NCI-H2196 treated with DMSO at 0.1 percent for 48 hours (cell line): Measurements from ENCODE around the gene FAM32A.

Experiments
- DNase-seq: peaks from one replicate; lab custom pipeline; 2025; ENCODE audit not compliant: unreplicated experiment; lab: John Stamatoyannopoulos, UW

Gene FAM32A

DNA sequence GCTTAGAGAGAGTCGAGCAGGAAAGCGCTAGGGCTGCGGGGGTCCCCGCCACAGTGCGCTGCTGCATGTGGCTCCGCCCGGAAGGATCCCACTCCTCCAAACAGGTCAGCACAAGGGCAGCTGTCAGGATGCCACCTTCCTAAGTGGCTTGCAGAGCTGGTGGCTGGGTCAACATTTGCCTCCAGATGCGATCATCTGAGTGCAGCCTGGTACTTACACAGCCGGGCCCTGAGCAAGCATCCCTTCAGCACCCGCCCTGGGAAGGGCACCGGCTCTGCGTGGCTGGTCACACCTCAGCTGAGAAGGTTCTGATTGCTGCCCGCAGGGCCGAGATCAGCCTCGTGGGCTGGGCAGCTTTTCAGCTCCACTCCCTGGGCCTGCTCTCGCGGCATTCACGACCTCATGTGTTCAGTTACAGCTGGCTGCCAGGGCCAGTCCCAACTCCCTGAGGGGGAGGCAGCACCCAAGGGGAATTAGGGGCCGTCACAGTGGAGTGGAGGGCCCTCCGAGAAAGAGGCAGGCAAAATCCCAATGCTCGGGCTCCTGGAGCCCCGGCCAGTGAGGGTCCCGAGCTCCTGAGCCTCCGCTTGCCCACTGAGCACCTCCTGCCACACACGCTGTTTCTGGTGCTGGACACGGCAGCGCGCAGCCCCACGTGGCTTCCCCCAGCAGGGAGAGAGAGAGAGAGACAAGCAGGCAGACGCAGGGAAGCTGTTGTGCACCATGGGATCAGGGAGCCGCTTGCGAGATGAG is 39.3 kb downstream of the FAM32A start:
- no peak for DNase-seq

DNA sequence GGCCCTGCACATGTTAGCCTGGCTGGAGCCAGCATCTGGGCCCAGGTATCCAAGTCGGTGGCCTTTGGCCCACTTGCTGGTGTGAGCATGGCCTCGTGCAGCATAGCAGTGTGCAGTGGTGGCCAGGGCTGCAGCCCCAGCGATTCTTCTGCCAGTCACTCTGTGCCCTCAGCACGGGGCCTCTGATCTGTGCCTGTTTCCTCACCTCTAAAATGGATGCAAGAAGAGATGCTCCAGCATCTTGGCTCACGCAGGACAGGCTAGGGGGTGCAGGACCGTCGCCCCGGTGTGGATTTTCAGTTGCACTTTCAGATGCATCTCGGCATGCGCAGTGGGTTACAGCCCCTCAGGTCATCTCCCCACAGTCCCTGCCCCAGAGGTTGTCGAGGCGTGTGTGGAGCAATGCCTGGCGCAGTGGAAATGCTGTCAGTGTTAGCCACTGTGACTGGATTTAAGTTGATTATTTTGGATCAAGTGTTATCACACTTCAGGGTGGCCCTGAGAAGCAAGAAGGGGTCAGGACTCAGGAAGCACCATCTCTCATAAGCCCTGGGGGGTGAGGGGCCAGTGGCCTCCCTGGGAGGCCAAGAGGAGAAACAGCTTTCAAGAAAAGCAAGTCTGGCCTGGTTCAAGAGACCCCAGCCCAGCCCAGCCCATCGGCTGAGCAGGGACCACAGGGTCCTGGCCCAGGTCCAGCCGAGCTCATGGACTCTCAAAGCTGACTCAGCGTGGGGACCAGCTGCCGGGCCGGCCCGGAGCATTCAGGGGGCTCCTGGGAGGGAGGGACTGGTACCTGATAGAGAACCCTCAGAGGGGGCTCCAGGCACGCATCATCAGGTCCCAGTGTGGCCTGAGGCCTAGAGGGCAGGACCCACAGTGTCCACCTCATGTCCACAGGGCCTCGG is 40.3 kb downstream of the FAM32A start:
- no peak for DNase-seq

GRCh38 chr19:16226184-16226591 is 41.0 kb downstream of the FAM32A start:
- no peak for DNase-seq

DNA sequence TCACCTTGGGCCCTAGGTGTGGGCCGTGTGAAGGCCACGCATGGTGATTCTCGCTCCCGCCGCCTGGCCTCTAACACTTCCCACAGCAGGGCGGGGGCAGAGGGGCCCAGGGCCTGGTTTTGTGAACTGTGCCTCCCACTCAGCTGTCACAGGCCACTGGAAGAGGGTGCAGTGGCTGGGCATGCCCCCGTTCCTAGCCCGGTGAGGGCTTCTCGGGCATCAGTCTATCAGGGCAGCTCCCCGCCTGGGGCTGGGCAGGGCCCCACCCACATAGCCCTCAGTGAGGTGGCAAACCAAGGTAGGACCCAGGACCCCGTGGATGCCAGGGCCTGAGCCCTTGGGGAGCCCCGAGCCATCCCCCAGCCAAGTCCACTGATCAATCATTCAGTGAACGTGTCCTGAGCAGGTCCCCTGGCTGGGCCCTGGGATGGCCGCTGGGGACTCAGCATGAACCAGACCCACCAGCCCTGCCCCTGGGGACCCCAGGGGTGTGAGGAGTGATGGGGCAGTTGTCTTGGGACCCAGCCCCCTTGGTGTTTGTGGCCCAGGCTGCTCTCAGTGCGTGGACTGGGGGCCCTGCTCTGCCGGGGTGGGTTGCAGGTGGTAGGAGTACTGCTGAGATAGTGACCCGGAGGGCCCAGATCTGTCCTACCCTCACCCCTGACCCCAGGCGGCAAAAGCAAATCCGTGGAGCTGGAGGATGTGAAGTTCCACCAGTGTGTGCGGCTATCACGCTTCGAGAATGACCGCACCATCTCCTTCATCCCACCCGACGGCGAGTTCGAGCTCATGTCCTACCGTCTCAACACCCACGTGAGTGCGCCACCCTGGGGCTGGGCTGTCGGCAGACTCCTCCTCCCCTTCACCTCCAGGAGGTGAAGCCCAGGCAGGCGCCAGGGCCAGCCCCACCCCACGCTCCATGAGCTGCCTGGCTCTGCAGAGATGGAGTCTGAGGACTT is 41.9 kb downstream of the FAM32A start:
- DNase-seq: no peak

DNA sequence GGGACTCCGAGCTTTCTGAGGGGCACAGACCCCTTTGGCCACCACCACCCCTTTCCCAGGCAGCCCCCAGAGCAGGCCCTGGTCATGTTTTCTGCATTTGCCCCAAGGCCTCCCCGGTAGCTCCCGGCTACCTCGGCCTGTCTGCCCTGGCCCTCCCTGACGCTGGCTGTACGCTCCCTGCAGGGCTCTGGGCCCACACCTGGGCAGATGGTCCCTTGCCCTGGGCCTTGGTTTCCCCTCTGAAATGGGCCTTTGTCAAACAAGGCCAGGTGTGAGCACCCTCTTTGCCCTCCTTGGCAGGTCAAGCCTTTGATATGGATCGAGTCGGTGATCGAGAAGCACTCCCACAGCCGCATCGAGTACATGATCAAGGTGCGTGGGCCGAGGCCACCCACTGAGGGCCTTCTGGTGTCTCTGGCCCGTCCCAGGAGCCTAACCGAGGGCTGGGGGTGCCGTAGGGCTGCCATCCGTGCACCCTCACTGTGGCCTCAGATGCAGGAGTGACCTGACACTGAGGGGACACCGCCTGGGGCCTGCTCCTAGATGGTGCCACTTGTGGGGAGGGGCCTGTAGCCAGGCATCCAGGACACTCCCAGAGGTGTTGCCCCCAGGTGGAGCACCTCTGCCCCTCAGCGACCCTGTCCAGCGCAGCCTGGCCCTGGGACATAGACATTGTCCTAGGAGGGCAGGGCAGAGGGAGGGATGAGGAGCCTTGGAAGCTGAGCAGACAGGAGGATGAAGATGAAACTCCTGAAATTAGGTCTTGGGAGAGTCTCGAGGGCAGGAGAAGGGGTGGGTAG is 42.8 kb downstream of the FAM32A start:
- DNase-seq: no peak

- no peak for DNase-seq
Measured at GRCh38 chr19:16228637-16229321, 43.6 kb downstream of the FAM32A start.

GRCh38 chr19:16229322-16229641 is 44.1 kb downstream of the FAM32A start:
- DNase-seq: no peak

DNA sequence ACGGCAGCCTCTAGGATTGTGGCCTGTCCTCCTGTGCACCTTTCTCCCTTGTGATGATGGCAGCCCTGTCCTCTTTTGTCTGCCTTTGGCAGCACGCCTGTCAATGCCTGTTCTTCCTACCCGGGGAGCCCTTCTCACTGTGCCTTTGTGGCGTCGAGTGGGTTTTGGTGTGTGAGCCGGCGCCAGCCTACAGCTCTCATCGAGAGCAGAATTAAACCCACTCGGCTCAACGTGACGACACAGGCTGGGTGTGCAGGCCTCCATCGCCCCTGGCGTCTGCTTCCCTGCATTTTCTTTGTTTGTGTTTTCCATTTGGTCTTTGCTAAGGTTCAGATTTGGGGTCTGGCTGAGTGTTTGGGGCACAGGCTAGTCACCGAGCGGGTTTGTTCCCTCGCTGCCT is 46.9 kb downstream of the FAM32A start:
- no peak for DNase-seq

DNA sequence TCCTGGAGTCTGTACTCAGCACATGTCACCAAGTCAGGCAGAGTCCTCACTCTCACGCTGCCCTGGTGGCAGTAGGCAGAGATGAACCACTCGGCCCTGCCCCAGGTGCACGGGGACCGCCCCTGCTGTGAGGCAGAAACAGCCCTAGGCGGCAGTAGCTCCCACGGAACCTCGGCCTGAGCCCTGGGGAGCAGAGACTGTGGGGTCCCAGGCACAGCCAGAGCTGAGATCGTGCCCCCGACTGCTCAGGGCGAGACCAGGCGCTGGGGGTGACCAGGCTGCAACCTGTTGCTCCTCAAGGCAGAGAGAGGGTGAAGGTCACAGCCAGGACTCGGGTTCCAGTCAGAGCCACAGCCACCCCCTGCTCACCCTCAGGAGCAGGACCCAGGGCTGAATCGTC is 47.4 kb downstream of the FAM32A start:
- no peak for DNase-seq

- DNase-seq: no peak
Measured at GRCh38 chr19:16233081-16233776, 48.0 kb downstream of the FAM32A start.

GRCh38 chr19:16233836-16234551 is 48.8 kb downstream of the FAM32A start:
- DNase-seq: no peak

DNA sequence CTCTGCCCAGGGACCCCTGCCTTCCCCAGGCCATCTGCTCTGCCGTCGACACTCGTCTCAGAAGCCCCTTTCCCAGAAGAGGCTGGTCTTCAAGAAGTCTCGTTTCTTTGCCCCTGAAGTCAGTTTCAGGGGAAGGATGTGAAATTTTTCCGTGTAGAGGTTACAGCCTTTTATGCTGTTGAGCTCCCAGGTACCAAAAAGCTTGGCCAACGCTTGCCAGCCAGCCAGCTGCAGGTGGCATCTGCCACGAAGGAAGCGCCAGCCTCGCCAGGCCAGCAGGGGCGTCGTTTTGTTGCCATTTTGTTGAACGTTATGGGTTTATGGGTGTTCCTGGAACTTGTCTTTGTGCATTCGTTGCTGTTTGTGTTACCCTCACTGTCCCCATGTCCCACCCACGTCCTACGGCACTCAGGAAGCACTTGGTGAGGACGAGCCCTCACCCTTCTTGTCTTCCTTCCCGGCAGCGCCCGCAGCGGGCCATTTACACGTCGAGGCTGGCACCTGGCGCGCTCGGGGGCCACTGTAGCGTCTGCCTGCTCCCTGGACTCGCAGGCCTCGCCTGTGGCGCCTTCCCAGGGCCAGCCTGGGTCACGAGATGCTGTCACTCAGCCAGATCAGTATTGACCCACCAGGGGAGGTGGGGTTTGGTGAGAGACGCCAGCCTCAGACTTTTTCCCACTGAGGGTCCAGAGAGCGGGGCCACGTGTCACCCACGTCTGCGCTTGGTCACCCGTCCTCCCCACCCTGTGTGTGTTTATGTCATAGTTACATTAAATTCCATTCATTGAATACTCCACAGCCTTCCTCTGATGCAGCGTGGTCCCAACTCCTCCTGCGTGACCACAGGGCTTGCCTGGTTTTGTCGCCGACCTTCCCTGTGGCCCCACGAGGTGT is 49.6 kb downstream of the FAM32A start:
- no peak for DNase-seq

- no peak for DNase-seq
Measured at GRCh38 chr19:16235811-16236652, 50.8 kb downstream of the FAM32A start.
